ENCODE measurements around the gene MIB1.
"Not testable (repeated sequence)": the region's sequence is repeated elsewhere in the genome, so short reads cannot be mapped to it uniquely, and the experiment has no call there.

The MIB1 gene

GRCh38 chr18:21704603-21705364 is 35.8 kb upstream of the MIB1 start, which contains the start of gene ABHD3:
TSS of gene ABHD3 (minus strand) at chr18:21704774. CDS start at chr18:21704665, 109 bp downstream.
- H3K27ac ChIP-seq: peak within 1 kb of the TSS; percentile 81
- peak; percentile 49; the same call in 1 of the 2 replicates for TF ChIP-seq CTCF (conservative IDR thresholded peaks at IDR 0.05)
- TF ChIP-seq ZFX (IDR thresholded peaks at IDR 0.05): peak; percentile 48

GRCh38 chr18:21706386-21706865 is 34.2 kb upstream of the MIB1 start:
- H3K27ac ChIP-seq: no peak overlapping the region
- TF ChIP-seq CTCF (conservative IDR thresholded peaks at IDR 0.05): no peak
- TF ChIP-seq ZFX (IDR thresholded peaks at IDR 0.05): no peak

DNA sequence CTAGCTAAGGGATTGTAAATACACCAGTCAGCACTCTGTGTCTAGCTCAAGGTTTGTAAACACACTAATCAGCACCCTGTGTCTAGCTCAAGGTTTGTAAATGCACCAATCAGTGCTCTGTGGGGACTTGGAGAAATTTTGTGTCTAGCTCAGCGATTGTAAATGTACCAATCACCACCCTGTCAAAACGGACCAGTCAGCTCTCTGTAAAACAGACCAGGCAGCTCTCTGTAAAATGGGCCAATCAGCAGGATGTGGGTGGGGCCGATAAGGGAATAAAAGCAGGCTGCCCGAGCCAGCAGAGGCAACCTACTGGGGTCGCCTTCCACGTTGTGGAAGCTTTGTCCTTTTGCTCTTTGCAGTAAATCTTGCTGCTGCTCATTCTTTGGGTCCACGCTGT is 33.5 kb upstream of the MIB1 start:
- H3K27ac ChIP-seq: not testable (repeated sequence)

- TF ChIP-seq CTCF (conservative IDR thresholded peaks at IDR 0.05): no peak
- TF ChIP-seq ZFX (IDR thresholded peaks at IDR 0.05): no peak
- H3K27ac ChIP-seq: no peak overlapping the region
These were observed 26.1 kb upstream of the MIB1 start for GRCh38 chr18:21714474-21714873.

- TF ChIP-seq ZFX (IDR thresholded peaks at IDR 0.05) (no peak), CTCF (conservative IDR thresholded peaks at IDR 0.05) (no peak)
- H3K27ac ChIP-seq: no peak overlapping the region
These were observed 17.9 kb upstream of the MIB1 start for GRCh38 chr18:21722687-21723086.

GRCh38 chr18:21725201-21725600 is 15.4 kb upstream of the MIB1 start:
- TF ChIP-seq ZFX (IDR thresholded peaks at IDR 0.05) (no peak), CTCF (conservative IDR thresholded peaks at IDR 0.05) (no peak)

GRCh38 chr18:21727702-21728101 is 12.9 kb upstream of the MIB1 start:
- TF ChIP-seq CTCF (conservative IDR thresholded peaks at IDR 0.05): no peak
- TF ChIP-seq ZFX (IDR thresholded peaks at IDR 0.05): no peak
- no peak overlapping the region for H3K27ac ChIP-seq

More at GRCh38 chr18:21725201-21725600, 15.4 kb upstream of the MIB1 start:
- H3K27ac ChIP-seq: no peak overlapping the region

- H3K27ac ChIP-seq: no peak overlapping the region
- TF ChIP-seq ZFX (IDR thresholded peaks at IDR 0.05) (no peak), CTCF (conservative IDR thresholded peaks at IDR 0.05) (no peak)
These were observed 7.6 kb upstream of the MIB1 start for GRCh38 chr18:21733011-21733410.
